GM06990 (cell line): ENCODE measurements around the gene ZNF45.

Source experiments
- DNase-seq: peaks from one replicate; pipeline ENCODE4 v3.0.0-alpha.2; 2011; ENCODE audit not compliant: insufficient read length; ENCODE audit errors: extremely low read depth
- H3K27me3 ChIP-seq: replicated peaks from 2 replicates; pipeline ENCODE4 v1.6.0; 2011; ENCODE audit warnings: low read length; ENCODE audit not compliant: control insufficient read depth, insufficient read depth
- H3K36me3 ChIP-seq: 2 replicates; pipeline ENCODE4 v1.5.1; 2011; ENCODE audit warnings: low read length; ENCODE audit not compliant: control insufficient read depth, insufficient read depth
- H3K4me3 ChIP-seq: replicated peaks from 2 replicates; pipeline ENCODE4 v1.5.1; 2011; ENCODE audit warnings: low read depth, mild to moderate bottlenecking, control low read depth, low read length
- TF ChIP-seq, protein P1 (sequence below): IDR thresholded peaks from 2 replicates; pipeline ENCODE4 v1.5.1; 2011; ENCODE audit warnings: low read length, control low read depth, mild to moderate bottlenecking, inconsistent platforms; ENCODE audit not compliant: insufficient read depth, poor library complexity, severe bottlenecking

ZNF45 gene

DNA sequence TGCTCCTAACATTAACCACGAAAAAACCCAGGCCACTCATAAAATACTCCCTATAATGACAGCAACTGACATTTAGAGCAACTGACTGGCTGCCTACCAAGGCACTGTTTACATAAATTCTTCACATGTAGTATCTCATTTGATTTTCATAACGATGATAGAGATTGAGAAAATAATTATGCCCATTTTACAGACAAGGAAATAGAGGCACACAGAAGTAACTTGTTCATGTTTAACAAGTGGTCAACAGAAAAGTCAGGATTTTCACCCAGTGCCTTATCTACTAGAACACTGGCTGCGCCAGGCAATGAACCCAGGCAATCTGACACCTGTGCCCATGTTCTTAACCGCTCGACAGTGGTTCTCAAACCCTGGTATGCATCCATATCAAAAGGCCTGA is 6.3 kb downstream of the ZNF45 start:
- H3K36me3 ChIP-seq, result peaks cover 19% of the 10 kb centered on the region
- no peaks in the 10 kb centered on the region for H3K27me3 ChIP-seq
- TF ChIP-seq, protein P1, sequence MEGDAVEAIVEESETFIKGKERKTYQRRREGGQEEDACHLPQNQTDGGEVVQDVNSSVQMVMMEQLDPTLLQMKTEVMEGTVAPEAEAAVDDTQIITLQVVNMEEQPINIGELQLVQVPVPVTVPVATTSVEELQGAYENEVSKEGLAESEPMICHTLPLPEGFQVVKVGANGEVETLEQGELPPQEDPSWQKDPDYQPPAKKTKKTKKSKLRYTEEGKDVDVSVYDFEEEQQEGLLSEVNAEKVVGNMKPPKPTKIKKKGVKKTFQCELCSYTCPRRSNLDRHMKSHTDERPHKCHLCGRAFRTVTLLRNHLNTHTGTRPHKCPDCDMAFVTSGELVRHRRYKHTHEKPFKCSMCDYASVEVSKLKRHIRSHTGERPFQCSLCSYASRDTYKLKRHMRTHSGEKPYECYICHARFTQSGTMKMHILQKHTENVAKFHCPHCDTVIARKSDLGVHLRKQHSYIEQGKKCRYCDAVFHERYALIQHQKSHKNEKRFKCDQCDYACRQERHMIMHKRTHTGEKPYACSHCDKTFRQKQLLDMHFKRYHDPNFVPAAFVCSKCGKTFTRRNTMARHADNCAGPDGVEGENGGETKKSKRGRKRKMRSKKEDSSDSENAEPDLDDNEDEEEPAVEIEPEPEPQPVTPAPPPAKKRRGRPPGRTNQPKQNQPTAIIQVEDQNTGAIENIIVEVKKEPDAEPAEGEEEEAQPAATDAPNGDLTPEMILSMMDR, result no peak
- no peak overlapping the region for H3K4me3 ChIP-seq
- DNase-seq, result no peak

DNA sequence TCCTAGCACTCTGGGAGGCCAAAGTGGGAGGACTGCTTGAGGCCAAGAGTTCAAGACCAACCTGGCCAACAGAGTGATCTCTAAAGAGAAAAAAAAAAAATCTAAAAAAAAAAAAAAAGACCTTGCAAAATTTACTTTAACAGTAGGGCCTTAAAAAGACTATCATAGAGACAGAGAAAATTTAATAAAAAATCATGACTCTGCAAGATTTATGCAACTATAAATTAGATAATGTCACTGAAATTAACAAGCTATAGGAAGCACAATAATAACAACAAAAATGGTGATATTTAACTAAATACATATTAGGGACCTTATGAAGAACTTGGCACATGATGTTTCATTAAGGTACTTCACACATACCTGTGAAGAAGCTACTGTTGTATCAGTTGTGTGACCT is 11.2 kb downstream of the ZNF45 start:
- H3K36me3 ChIP-seq, result peaks cover 22% of the 10 kb centered on the region
- H3K4me3 ChIP-seq, result no peak overlapping the region
- TF ChIP-seq, protein P1, result no peak
- DNase-seq, result no peak
- H3K27me3 ChIP-seq, result no peaks in the 10 kb centered on the region

DNA sequence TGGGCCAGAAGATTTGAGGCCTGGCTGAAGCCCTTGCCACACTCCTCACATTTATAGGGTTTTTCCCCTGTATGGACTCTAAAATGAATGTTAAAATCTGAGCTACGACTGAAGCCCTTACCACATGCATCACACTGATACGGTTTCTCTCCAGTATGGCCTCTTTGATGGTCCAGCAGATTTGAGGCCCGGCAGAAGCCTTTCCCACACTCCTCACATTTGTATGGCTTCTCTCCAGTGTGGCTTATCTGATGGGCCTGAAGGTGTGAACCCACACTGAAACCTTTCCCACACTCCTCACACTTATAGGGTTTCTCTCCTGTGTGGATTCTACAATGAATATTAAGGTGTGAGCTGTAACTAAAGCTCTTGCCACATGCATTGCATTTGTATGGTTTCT is 21.0 kb downstream of the ZNF45 start:
- Histone ChIP-seq H3K4me3 (no peak overlapping the region), H3K27me3 (no peaks in the 10 kb centered on the region), H3K36me3 (peaks cover 21% of the 10 kb centered on the region)
- TF ChIP-seq, protein P1, result no peak
- no peak for DNase-seq

DNA sequence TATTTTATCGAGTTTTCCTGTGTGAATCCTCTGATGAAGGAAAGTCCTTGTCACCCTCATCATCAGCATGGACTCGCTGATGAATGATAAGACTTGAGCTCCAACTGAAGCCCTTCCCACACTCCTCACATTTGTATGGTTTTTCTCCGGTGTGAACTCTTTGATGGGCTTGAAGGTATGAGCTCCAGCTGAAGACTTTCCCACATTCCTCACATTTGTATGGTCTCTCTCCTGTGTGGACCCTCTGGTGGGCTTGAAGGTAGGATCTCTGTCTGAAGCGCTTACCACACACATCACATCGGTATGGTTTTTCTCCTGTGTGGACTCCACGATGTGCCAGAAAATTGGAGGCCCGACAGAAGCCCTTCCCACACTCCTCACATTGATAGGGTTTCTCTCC is 21.7 kb downstream of the ZNF45 start:
- TF ChIP-seq, protein P1, result no peak
- H3K36me3 ChIP-seq, result peaks cover 19% of the 10 kb centered on the region
- no peaks in the 10 kb centered on the region for H3K27me3 ChIP-seq
- no peak for DNase-seq
- H3K4me3 ChIP-seq, result no peak overlapping the region

DNA sequence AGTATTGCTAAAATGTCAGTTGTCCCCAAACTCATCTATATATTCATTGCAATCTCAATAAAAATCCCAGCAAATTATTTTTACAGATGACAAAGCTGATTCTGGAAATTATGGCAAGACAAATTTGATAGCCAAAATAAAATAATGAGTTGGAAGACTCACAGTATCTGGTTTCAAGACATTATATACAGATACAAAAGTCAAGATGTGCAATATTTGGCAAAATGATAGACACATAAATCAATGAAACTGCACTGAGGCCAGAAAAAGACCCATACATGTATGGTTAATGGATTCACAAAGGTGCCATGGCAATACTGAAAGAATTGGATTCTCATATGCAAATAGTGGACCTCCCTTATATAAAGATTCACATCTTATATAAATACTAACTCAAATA is 24.2 kb downstream of the ZNF45 start:
- TF ChIP-seq, protein P1, result no peak
- Histone ChIP-seq H3K4me3 (no peak overlapping the region), H3K36me3 (peaks cover 11% of the 10 kb centered on the region), H3K27me3 (no peaks in the 10 kb centered on the region)
- DNase-seq, result no peak

DNA sequence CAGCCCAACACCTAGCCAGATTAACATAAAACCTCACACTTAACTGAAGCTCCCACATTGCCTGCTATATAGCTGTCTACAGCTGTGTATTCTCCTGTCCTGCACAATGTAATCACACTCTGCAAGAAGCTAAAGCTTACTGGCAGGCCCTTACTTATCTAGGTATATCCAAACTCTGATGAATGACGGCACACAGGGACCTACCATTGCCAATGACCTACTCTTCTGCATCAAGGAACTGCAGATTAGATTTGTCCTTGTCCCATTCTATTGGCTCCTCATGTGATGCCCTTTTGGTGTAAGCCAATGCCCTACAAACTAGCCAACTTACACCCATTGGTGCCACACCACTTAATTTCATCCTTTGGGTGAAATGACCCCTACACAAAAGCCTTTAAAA is 26.4 kb downstream of the ZNF45 start:
- peaks cover 3% of the 10 kb centered on the region for H3K36me3 ChIP-seq
- no peak overlapping the region for H3K4me3 ChIP-seq
- DNase-seq, result no peak
- TF ChIP-seq, protein P1, result no peak
- H3K27me3 ChIP-seq, result no peaks in the 10 kb centered on the region
